Measurements from ENCODE around the gene TMEM181. TPM values are rescaled to one million over a fixed set of nuclear protein-coding genes. Genes with fewer than 3 reads are reported as not detected.

Gene TMEM181
- total and polyA plus RNA-seq, 2 of the 13 experiments (the other 11 are each of a cell fraction or from before 2014, with no cell fraction given): 59.1 to 108 TPM

GRCh38 chr6:158559895-158560835 lies at the start of gene TMEM181 (continued):
- TF ChIP-seq TCF7L2 (IDR thresholded peaks at IDR 0.05; ENCODE audit: low read depth, low read length) (no peak), WIZ (CRISPR knock-in tag; IDR thresholded peaks at IDR 0.05) (no peak), TOPORS (CRISPR knock-in tag; IDR thresholded peaks at IDR 0.05) (peak; percentile 81), RORA (CRISPR knock-in tag; IDR thresholded peaks at IDR 0.05) (0 out of 2 replicates have a peak, but pooled peaks have one; percentile 35), MTERF4 (CRISPR knock-in tag; IDR thresholded peaks at IDR 0.05) (peak; percentile 74), ZNF562 (CRISPR knock-in tag; IDR thresholded peaks at IDR 0.05; ENCODE audit: borderline replicate concordance) (no peak), HDAC6 (IDR thresholded peaks at IDR 0.05; ENCODE audit: low read depth, low read length) (no peak), SMAD9 (CRISPR knock-in tag; IDR thresholded peaks at IDR 0.05) (no peak), ZNF460 (CRISPR knock-in tag; IDR thresholded peaks at IDR 0.05; ENCODE audit: borderline replicate concordance) (no peak), ADNP (CRISPR knock-in tag; IDR thresholded peaks at IDR 0.05) (0 out of 2 replicates have a peak, but pooled peaks have one; percentile 60), DMTF1 (CRISPR knock-in tag; IDR thresholded peaks at IDR 0.05) (no peak), ZNF709 (CRISPR knock-in tag; IDR thresholded peaks at IDR 0.05) (peak; percentile 40; the same call in 1 of the 2 replicates), ZNF296 (CRISPR knock-in tag; conservative IDR thresholded peaks at IDR 0.05) (no peak), RFX5 (IDR thresholded peaks at IDR 0.05; ENCODE audit: low read depth, low read length) (no peak), ZNF235 (CRISPR knock-in tag; IDR thresholded peaks at IDR 0.05; ENCODE audit: borderline replicate concordance) (peak; percentile 83), EZH2 (conservative IDR thresholded peaks at IDR 0.05; ENCODE audit: low read depth, low read length) (no peak), ZNF484 (CRISPR knock-in tag; IDR thresholded peaks at IDR 0.05; ENCODE audit: borderline replicate concordance, low read depth) (no peak), ZNF350 (CRISPR knock-in tag; IDR thresholded peaks at IDR 0.05; ENCODE audit: borderline replicate concordance, low read depth) (no peak; the same call in 1 of the 2 replicates), RBAK (CRISPR knock-in tag; IDR thresholded peaks at IDR 0.05) (no peak), STAT6 (CRISPR knock-in tag; IDR thresholded peaks at IDR 0.05; ENCODE audit: borderline replicate concordance) (no peak), ATF5 (CRISPR knock-in tag; IDR thresholded peaks at IDR 0.05; ENCODE audit: low read depth) (no peak), TBX2 (CRISPR knock-in tag; IDR thresholded peaks at IDR 0.05; ENCODE audit: borderline replicate concordance) (no peak)

Data from HepG2 (cell line).